ENCODE measurements around the gene ZNF280B. TPM values are rescaled to one million over a fixed set of nuclear protein-coding genes. Genes with fewer than 3 reads are reported as not detected.

Gene ZNF280B
- total RNA-seq, 1 experiment from 2014 or later: 8.2 TPM

DNA sequence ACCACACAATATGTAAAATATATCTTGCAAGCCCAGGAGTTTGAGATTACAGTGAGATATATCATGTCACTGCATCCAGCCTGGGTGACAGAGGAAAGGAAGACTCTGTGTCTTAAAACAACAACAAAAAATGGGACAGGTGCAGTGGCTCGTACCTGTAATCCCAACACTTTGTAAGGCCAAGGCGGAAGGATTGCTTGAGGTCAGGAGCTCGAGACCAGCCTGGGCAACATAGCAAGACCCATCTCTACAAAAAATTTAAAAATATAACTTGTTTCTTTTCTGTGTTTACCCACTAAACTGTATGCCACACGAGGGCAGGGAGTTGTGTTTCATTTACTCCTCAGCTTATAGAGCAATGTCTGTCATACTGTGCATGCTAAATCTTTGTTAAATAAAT lies 8.4 kb upstream of the ZNF280B start:
- H2BK15ac ChIP-seq (ENCODE audit: low read depth, low read length): no peak overlapping the region
- H4K20me1 ChIP-seq (ENCODE audit: control insufficient read depth, insufficient read depth, insufficient read length): no peaks in the 10 kb centered on the region
- H3K27ac ChIP-seq (ENCODE audit: insufficient read length, low read depth, low read length): no peak overlapping the region
- no peak overlapping the region for H2BK12ac ChIP-seq (ENCODE audit: insufficient read length, low read depth, low read length)
- no peaks in the 10 kb centered on the region for H3K23me2 ChIP-seq (ENCODE audit: insufficient read length, low read depth, low read length, poor library complexity, severe bottlenecking)
- no peak overlapping the region for H2AFZ ChIP-seq (ENCODE audit: low read length)
- H3K27ac Mint-ChIP-seq: no peak overlapping the region
- no peaks in the 10 kb centered on the region for H3K36me3 Mint-ChIP-seq (ENCODE audit: insufficient read depth in 1 of 3, low read depth in 3 of 3)
- no peaks in the 10 kb centered on the region for H3K79me2 ChIP-seq (ENCODE audit: insufficient read depth, low read length)
- H3K9ac ChIP-seq (ENCODE audit: extremely low read depth, insufficient read length, low read length): no peak overlapping the region
- no peak overlapping the region for H2AK5ac ChIP-seq (ENCODE audit: insufficient read length, low read length)
- H3K18ac ChIP-seq (ENCODE audit: insufficient read length, low read depth, low read length): no peak overlapping the region
- no peak overlapping the region for H3K23ac ChIP-seq (ENCODE audit: insufficient read length, low read depth, low read length)
- no peak overlapping the region for H4K8ac ChIP-seq (replicated peaks; ENCODE audit: insufficient read length, low read depth, low read length)
- no peak for DNase-seq
- peaks cover 5% of the 10 kb centered on the region; the same call in 1 of the 2 replicates for H3K27me3 ChIP-seq (ENCODE audit: insufficient read depth, low read length)
- no peaks in the 10 kb centered on the region for H3K4me1 ChIP-seq (ENCODE audit: insufficient read depth, low read length)
- peaks cover 0 to 6% of the 10 kb centered on the region in 2 experiments; a peak in 2 of 5 replicates for H3K9me3 Mint-ChIP-seq
- H3K4me3 Mint-ChIP-seq: no peak overlapping the region
- TF ChIP-seq, protein P1, sequence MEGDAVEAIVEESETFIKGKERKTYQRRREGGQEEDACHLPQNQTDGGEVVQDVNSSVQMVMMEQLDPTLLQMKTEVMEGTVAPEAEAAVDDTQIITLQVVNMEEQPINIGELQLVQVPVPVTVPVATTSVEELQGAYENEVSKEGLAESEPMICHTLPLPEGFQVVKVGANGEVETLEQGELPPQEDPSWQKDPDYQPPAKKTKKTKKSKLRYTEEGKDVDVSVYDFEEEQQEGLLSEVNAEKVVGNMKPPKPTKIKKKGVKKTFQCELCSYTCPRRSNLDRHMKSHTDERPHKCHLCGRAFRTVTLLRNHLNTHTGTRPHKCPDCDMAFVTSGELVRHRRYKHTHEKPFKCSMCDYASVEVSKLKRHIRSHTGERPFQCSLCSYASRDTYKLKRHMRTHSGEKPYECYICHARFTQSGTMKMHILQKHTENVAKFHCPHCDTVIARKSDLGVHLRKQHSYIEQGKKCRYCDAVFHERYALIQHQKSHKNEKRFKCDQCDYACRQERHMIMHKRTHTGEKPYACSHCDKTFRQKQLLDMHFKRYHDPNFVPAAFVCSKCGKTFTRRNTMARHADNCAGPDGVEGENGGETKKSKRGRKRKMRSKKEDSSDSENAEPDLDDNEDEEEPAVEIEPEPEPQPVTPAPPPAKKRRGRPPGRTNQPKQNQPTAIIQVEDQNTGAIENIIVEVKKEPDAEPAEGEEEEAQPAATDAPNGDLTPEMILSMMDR (conservative IDR thresholded peaks at IDR 0.05): no peak
- no peak overlapping the region for H3K4ac ChIP-seq (ENCODE audit: low read depth, low read length)
- H4K5ac ChIP-seq (ENCODE audit: insufficient read length, low read depth, low read length): no peak overlapping the region
- no peaks in the 10 kb centered on the region for H3K9me3 ChIP-seq (ENCODE audit: control insufficient read depth, low read depth, low read length)
- no peak overlapping the region for H2BK20ac ChIP-seq (ENCODE audit: low read depth, low read length, poor library complexity, severe bottlenecking)
- H2BK5ac ChIP-seq (ENCODE audit: insufficient read length, low read length): no peak overlapping the region
- H3K14ac ChIP-seq (ENCODE audit: insufficient read depth, low read length): no peak overlapping the region
- peaks cover 12 to 16% of the 10 kb centered on the region in 2 experiments for H3K4me1 Mint-ChIP-seq
- no peak overlapping the region for H3K56ac ChIP-seq (ENCODE audit: insufficient read length, low read depth, low read length)
- H2BK120ac ChIP-seq (ENCODE audit: low read depth, low read length, poor library complexity, severe bottlenecking): no peak overlapping the region
- no peaks in the 10 kb centered on the region for H3K79me1 ChIP-seq (ENCODE audit: insufficient read depth, low read depth, low read length, poor library complexity, severe bottlenecking)
- H3K27me3 Mint-ChIP-seq (ENCODE audit: low read depth): peaks cover 92% of the 10 kb centered on the region
- no CpG with 5 or more reads among the region's 4 CpGs for WGBS (ENCODE audit: extremely low coverage, insufficient read length, low lambda C conversion rate)
- no peak overlapping the region for H3T11ph ChIP-seq (ENCODE audit: low read length)
- H3K4me2 ChIP-seq (ENCODE audit: insufficient read depth, insufficient read length, low read length): no peak overlapping the region
- no peak overlapping the region for H4K91ac ChIP-seq (ENCODE audit: insufficient read length, low read depth, low read length)
